ENCODE data around the gene B2M.
A peak's percentile ranks its signal among the peaks of the same experiment; 100 is the strongest.
"Not testable (repeated sequence)": the region's sequence is repeated elsewhere in the genome, so short reads cannot be mapped to it uniquely, and the experiment has no call there.

Gene B2M

GRCh38 chr15:44700676-44701075 lies 10.6 kb upstream of the B2M start:
- not testable (repeated sequence) for DNase-seq

- no peak for DNase-seq
Observed at GRCh38 chr15:44705986-44706385, 5.3 kb upstream of the B2M start.

- DNase-seq = no peak
Observed at GRCh38 chr15:44706401-44706800, 4.9 kb upstream of the B2M start.

- no peak for DNase-seq
Observed at GRCh38 chr15:44706946-44707636, 4.2 kb upstream of the B2M start.

- DNase-seq = peak; percentile 67
Observed at GRCh38 chr15:44710236-44711095, 851 bp upstream of the B2M start.

GRCh38 chr15:44711743-44712345 lies 527 bp downstream of the B2M start:
- peak; percentile 64 for DNase-seq

GRCh38 chr15:44712346-44713005 lies 1.2 kb downstream of the B2M start:
- peak; percentile 82 for DNase-seq

GRCh38 chr15:44713006-44713966 lies 2.0 kb downstream of the B2M start:
- DNase-seq = no peak

- DNase-seq = no peak
Observed at GRCh38 chr15:44715142-44715796, 4.0 kb downstream of the B2M start.

- no peak for DNase-seq
Observed at GRCh38 chr15:44715797-44716334, 4.5 kb downstream of the B2M start.

GRCh38 chr15:44716983-44717602 lies 5.8 kb downstream of the B2M start:
- DNase-seq = no peak

GRCh38 chr15:44718180-44718926 lies 7.0 kb downstream of the B2M start:
- DNase-seq = no peak

GRCh38 chr15:44718927-44719292 lies 7.6 kb downstream of the B2M start:
- no peak for DNase-seq

GRCh38 chr15:44719293-44719999 lies 8.1 kb downstream of the B2M start:
- DNase-seq = peak; percentile 88

GRCh38 chr15:44720000-44720435 lies 8.7 kb downstream of the B2M start:
- DNase-seq = not testable (repeated sequence)

- no peak for DNase-seq
Observed at GRCh38 chr15:44720460-44721176, 9.3 kb downstream of the B2M start.

- no peak for DNase-seq
Observed at GRCh38 chr15:44722011-44722410, 10.7 kb downstream of the B2M start.

- peak; percentile 42 for DNase-seq
Observed at GRCh38 chr15:44726136-44726535, 14.8 kb downstream of the B2M start.

All from activated CD4-positive, alpha-beta T cell treated with anti-CD3 and anti-CD28 coated beads, Interleukin-2, amount 50 U/mL, for 16 hours (primary cell).